HG03457 (cell line): Measurements from ENCODE around the gene RIOX2.
A peak's percentile ranks its signal among the peaks of the same experiment; 100 is the strongest.
"Not testable (repeated sequence)": the region's sequence is repeated elsewhere in the genome, so short reads cannot be mapped to it uniquely, and the experiment has no call there.

Source experiments
- ATAC-seq: cut with Tn5 transposase; IDR thresholded peaks from one replicate; pipeline ENCODE4 v1.9.1; 2021; ENCODE audit warnings: moderate number of reproducible peaks; ENCODE audit not compliant: unreplicated experiment

The RIOX2 gene

GRCh38 chr3:97971679-97972567 lies at the start of gene RIOX2:
RIOX2 (minus strand) TSS chr3:97972431; CDS start chr3:97967593, 4,838 bp downstream.
- peak; percentile 90 for ATAC-seq

- ATAC-seq: no peak
Measured at GRCh38 chr3:98020412-98020811, 48.2 kb upstream of the RIOX2 start.

- ATAC-seq: no peak
Measured at GRCh38 chr3:98018301-98018700, 46.1 kb upstream of the RIOX2 start.

- no peak for ATAC-seq
Measured at GRCh38 chr3:98014268-98014585, 42.0 kb upstream of the RIOX2 start.

- no peak for ATAC-seq
Measured at GRCh38 chr3:98013411-98014267, 41.4 kb upstream of the RIOX2 start.

- no peak for ATAC-seq
Measured at GRCh38 chr3:98012979-98013378, 40.7 kb upstream of the RIOX2 start.

- ATAC-seq: not testable (repeated sequence)
Measured at GRCh38 chr3:98010883-98011449, 38.7 kb upstream of the RIOX2 start.

- ATAC-seq: no peak
Measured at GRCh38 chr3:98010194-98010882, 38.1 kb upstream of the RIOX2 start.

- ATAC-seq: no peak
Measured at GRCh38 chr3:98008855-98009254, 36.6 kb upstream of the RIOX2 start.

GRCh38 chr3:98005438-98005837 lies 33.2 kb upstream of the RIOX2 start:
- ATAC-seq: no peak

- ATAC-seq: no peak
Measured at GRCh38 chr3:98004721-98005120, 32.5 kb upstream of the RIOX2 start.

- ATAC-seq: peak; percentile 43
Measured at GRCh38 chr3:98003306-98003969, 31.2 kb upstream of the RIOX2 start.

- no peak for ATAC-seq
Measured at GRCh38 chr3:98002717-98003116, 30.5 kb upstream of the RIOX2 start.

- no peak for ATAC-seq
Measured at GRCh38 chr3:97999994-98000393, 27.8 kb upstream of the RIOX2 start.

- no peak for ATAC-seq
Measured at GRCh38 chr3:97999103-97999502, 26.9 kb upstream of the RIOX2 start.

GRCh38 chr3:97996988-97997387 lies 24.8 kb upstream of the RIOX2 start:
- no peak for ATAC-seq

- no peak for ATAC-seq
Measured at GRCh38 chr3:97994328-97994945, 22.2 kb upstream of the RIOX2 start.

- ATAC-seq: no peak
Measured at GRCh38 chr3:97993526-97993925, 21.3 kb upstream of the RIOX2 start.

- no peak for ATAC-seq
Measured at GRCh38 chr3:97992547-97993173, 20.4 kb upstream of the RIOX2 start.

GRCh38 chr3:97991293-97991682 lies 19.1 kb upstream of the RIOX2 start:
- no peak for ATAC-seq
